Breast epithelium (tissue), 4 donors: ENCODE results near the gene SRGAP3. TPM values are rescaled to one million over a fixed set of nuclear protein-coding genes. Genes with fewer than 3 reads are reported as not detected.

Experiments
- DNase-seq, 2 donors: peaks; one replicate each; pipeline ENCODE4 v3.0.0-alpha.2; 2019; ENCODE audit warnings: low spot score in 2 of 2
- H3K27ac ChIP-seq, 2 donors: fragments of 200-600 bp; sonication (generic) in 1 of 2; one replicate each; pipeline ENCODE4 v1.5.1; 2016 to 2019; ENCODE audit warnings: mild to moderate bottlenecking in 1 of 2
- H3K27me3 ChIP-seq, 2 donors: fragments of 200-600 bp; sonication (generic) in 1 of 2; one replicate each; pipeline versions ENCODE4 v1.5.1 to v1.6.0; 2017 to 2019; ENCODE audit warnings: control low read depth in 1 of 2, mild to moderate bottlenecking in 1 of 2
- H3K36me3 ChIP-seq: fragments of 200-600 bp; one replicate; pipeline ENCODE4 v1.5.1; 2019
- H3K4me1 ChIP-seq, 2 donors: fragments of 200-600 bp; sonication (generic); one replicate each; pipeline ENCODE4 v1.5.1; 2016 to 2019; ENCODE audit warnings: control low read depth in 1 of 2
- H3K4me3 ChIP-seq, 3 donors: fragments of 200-600 bp; sonication (generic); 1 replicate in 2 of 3; 2 replicates in 1 of 3; pipeline ENCODE4 v1.5.1; 2016 to 2019; ENCODE audit warnings: mild to moderate bottlenecking in 3 of 3, moderate library complexity in 2 of 3
- H3K9me3 ChIP-seq, 2 donors: fragments of 200-600 bp; sonication (generic) in 1 of 2; one replicate each; pipeline ENCODE4 v1.5.1; 2016 to 2019; ENCODE audit warnings: control low read depth in 1 of 2
- POLR2A ChIP-seq: fragments of 450-650 bp; IDR thresholded peaks from one replicate; pipeline ENCODE4 v1.6.1; 2016; ENCODE audit warnings: antibody characterized with exemption, mild to moderate bottlenecking, moderate library complexity
- POLR2AphosphoS5 ChIP-seq, 3 donors: sonication (generic); formaldehyde crosslinking; IDR thresholded peaks; one replicate each; pipeline ENCODE4 v1.6.1; 2017; ENCODE audit warnings: antibody characterized with exemption in 3 of 3
- intact Hi-C: fragments of 100-400 bp; cut with DNase I; formaldehyde crosslinking; loops from one replicate; pipeline ENCODE4 v1.15.1; 2023; ENCODE audit warnings: low total_unique reads
- total RNA-seq, 3 donors: library from RNA; depleted of rRNA; stranded (reverse); fragments of >200 nt; gene quantifications; one replicate each; pipeline ENCODE4 v1.1.0, GENCODE V29; 2016
- TF ChIP-seq, protein P1 (sequence below), 3 donors: fragments of 450-650 bp; IDR thresholded peaks; one replicate each; pipeline ENCODE4 v1.5.1; 2016 to 2017; ENCODE audit warnings: antibody characterized with exemption in 3 of 3, mild to moderate bottlenecking in 3 of 3, moderate library complexity in 3 of 3

The SRGAP3 gene
- total RNA-seq, 3 donors from 2014 or later: 13.6 to 21.5 (median 19.0) TPM

DNA sequence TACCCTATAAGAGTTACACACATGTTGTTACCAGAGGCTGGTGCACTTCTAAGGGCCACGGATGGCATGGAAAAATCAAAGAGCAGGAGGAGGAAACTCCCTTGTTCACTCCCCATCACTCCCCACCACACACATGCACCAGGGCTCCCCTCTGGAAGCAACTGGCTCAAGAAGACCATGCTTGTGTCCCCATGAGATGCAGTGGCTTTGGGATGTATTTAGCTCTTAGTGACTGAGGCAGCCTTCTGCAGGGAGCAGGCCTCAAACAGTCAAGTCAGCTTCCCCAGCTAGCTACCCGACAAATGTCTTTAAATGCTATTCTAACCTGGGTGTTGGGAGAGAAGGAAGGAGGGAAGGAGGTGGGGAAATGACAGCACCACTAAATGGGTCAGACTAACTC is 253.2 kb downstream of the SRGAP3 start:
- TF ChIP-seq POLR2AphosphoS5 (IDR thresholded peaks at IDR 0.05) (no peak), POLR2A (no peak)
- TF ChIP-seq, protein P1, sequence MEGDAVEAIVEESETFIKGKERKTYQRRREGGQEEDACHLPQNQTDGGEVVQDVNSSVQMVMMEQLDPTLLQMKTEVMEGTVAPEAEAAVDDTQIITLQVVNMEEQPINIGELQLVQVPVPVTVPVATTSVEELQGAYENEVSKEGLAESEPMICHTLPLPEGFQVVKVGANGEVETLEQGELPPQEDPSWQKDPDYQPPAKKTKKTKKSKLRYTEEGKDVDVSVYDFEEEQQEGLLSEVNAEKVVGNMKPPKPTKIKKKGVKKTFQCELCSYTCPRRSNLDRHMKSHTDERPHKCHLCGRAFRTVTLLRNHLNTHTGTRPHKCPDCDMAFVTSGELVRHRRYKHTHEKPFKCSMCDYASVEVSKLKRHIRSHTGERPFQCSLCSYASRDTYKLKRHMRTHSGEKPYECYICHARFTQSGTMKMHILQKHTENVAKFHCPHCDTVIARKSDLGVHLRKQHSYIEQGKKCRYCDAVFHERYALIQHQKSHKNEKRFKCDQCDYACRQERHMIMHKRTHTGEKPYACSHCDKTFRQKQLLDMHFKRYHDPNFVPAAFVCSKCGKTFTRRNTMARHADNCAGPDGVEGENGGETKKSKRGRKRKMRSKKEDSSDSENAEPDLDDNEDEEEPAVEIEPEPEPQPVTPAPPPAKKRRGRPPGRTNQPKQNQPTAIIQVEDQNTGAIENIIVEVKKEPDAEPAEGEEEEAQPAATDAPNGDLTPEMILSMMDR (IDR thresholded peaks at IDR 0.05): no peak
- Histone ChIP-seq H3K27ac (peak overlapping the region in 1 of 2 donors; percentile 52), H3K4me3 (no peak overlapping the region), H3K9me3 (no peaks in the 10 kb centered on the region), H3K36me3 (no peaks in the 10 kb centered on the region), H3K4me1 (no peaks in the 10 kb centered on the region), H3K27me3 (no peaks in the 10 kb centered on the region)
- intact Hi-C loops: no loop called here
- DNase-seq: no peak

GRCh38 chr3:8994226-8994625 is 255.2 kb downstream of the SRGAP3 start:
- no peak overlapping the region for H3K4me3 ChIP-seq
- no peaks in the 10 kb centered on the region for H3K4me1 ChIP-seq
- H3K27ac ChIP-seq: no peak overlapping the region
- DNase-seq: no peak
- no peaks in the 10 kb centered on the region for H3K9me3 ChIP-seq
- H3K27me3 ChIP-seq: no peaks in the 10 kb centered on the region
- intact Hi-C loops: no loop called here
- H3K36me3 ChIP-seq: no peaks in the 10 kb centered on the region
- TF ChIP-seq POLR2AphosphoS5 (IDR thresholded peaks at IDR 0.05): no peak
- TF ChIP-seq POLR2A: no peak
- TF ChIP-seq, protein P1 (IDR thresholded peaks at IDR 0.05): no peak

DNA sequence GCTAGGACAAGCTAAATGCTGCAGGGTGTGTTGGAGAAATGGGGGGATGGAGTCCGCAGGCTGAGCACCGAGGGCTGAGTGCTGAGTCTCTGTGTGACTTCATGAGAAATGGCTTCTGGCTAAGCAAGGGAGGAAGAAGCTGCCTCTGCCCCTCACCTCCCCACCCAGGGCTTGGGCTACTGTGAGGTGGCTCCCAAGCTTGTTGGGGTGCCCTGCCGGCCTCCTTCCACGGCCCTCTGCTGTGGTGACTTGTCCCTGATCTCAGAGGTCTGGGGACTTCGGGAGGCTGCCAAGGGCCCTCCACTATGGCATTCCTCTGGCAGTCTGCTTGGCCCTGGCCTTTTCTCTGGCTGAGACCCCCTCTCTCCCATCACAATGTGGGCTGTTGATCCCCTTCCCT is 256.1 kb downstream of the SRGAP3 start:
- Histone ChIP-seq H3K36me3 (no peaks in the 10 kb centered on the region), H3K9me3 (no peaks in the 10 kb centered on the region), H3K27ac (no peak overlapping the region), H3K27me3 (no peaks in the 10 kb centered on the region), H3K4me3 (no peak overlapping the region), H3K4me1 (no peaks in the 10 kb centered on the region)
- no peak for DNase-seq
- intact Hi-C loops: no loop called here
- TF ChIP-seq POLR2A (no peak), POLR2AphosphoS5 (IDR thresholded peaks at IDR 0.05) (no peak)
- TF ChIP-seq, protein P1 (IDR thresholded peaks at IDR 0.05): no peak

GRCh38 chr3:8992854-8993253 is 256.6 kb downstream of the SRGAP3 start:
- intact Hi-C loops: no loop called here
- Histone ChIP-seq H3K27ac (no peak overlapping the region), H3K27me3 (no peaks in the 10 kb centered on the region), H3K4me3 (no peak overlapping the region), H3K9me3 (no peaks in the 10 kb centered on the region), H3K36me3 (no peaks in the 10 kb centered on the region), H3K4me1 (no peaks in the 10 kb centered on the region)
- DNase-seq: no peak
- no peak for TF ChIP-seq POLR2AphosphoS5 (IDR thresholded peaks at IDR 0.05)
- TF ChIP-seq, protein P1 (IDR thresholded peaks at IDR 0.05): no peak
- no peak for TF ChIP-seq POLR2A

DNA sequence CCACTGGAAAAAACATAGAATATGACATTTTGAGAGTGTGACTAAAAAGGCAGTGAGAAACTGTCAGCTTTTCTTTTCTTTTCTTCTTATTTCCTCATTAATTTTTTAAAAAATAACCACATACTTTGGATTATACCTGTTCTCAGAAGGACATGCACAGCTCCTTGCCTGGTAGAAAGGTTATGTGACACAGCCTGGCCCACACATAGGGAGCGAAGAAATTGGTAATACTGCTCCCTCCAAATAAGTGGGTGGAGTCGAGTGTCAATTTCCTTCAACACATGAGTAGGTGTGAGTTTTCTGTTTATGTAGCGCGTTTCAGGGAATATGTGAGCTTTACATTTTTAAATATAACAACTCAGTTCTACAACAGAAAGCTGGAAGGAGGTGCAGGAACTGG is 257.2 kb downstream of the SRGAP3 start:
- Histone ChIP-seq H3K9me3 (no peaks in the 10 kb centered on the region), H3K36me3 (no peaks in the 10 kb centered on the region), H3K4me1 (no peaks in the 10 kb centered on the region), H3K4me3 (no peak overlapping the region), H3K27ac (no peak overlapping the region), H3K27me3 (no peaks in the 10 kb centered on the region)
- TF ChIP-seq POLR2A (no peak), POLR2AphosphoS5 (IDR thresholded peaks at IDR 0.05) (no peak)
- TF ChIP-seq, protein P1 (IDR thresholded peaks at IDR 0.05): no peak
- DNase-seq: no peak
- intact Hi-C loops: no loop called here
